ENCODE data around the gene GMDS.

DNA sequence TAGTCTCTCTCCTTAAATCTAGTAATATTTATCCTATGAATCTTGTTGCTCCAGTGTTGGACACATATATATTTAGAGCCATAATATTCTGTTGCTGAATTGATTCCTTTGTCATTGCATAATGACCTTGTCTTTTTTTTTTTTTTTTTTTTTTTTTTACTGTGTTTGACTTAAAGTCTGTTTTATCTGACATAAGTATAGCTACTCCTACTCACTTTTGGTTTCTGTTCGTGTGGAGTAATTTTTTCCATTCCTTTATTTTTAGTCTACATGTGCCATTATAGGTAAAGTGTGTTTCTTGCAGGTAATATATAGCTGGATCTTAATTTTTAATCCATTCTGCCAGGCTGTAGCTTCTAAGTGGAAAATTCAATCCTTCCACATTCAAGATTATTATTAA is 166.5 kb downstream of the GMDS start:
- TF ChIP-seq, protein P1, sequence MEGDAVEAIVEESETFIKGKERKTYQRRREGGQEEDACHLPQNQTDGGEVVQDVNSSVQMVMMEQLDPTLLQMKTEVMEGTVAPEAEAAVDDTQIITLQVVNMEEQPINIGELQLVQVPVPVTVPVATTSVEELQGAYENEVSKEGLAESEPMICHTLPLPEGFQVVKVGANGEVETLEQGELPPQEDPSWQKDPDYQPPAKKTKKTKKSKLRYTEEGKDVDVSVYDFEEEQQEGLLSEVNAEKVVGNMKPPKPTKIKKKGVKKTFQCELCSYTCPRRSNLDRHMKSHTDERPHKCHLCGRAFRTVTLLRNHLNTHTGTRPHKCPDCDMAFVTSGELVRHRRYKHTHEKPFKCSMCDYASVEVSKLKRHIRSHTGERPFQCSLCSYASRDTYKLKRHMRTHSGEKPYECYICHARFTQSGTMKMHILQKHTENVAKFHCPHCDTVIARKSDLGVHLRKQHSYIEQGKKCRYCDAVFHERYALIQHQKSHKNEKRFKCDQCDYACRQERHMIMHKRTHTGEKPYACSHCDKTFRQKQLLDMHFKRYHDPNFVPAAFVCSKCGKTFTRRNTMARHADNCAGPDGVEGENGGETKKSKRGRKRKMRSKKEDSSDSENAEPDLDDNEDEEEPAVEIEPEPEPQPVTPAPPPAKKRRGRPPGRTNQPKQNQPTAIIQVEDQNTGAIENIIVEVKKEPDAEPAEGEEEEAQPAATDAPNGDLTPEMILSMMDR (conservative IDR thresholded peaks at IDR 0.05; ENCODE audit: low read depth, low read length): no peak
- no peak for TF ChIP-seq MXI1 (IDR thresholded peaks at IDR 0.05; ENCODE audit: borderline replicate concordance, low read depth, low read length)
- TF ChIP-seq, protein P2, sequence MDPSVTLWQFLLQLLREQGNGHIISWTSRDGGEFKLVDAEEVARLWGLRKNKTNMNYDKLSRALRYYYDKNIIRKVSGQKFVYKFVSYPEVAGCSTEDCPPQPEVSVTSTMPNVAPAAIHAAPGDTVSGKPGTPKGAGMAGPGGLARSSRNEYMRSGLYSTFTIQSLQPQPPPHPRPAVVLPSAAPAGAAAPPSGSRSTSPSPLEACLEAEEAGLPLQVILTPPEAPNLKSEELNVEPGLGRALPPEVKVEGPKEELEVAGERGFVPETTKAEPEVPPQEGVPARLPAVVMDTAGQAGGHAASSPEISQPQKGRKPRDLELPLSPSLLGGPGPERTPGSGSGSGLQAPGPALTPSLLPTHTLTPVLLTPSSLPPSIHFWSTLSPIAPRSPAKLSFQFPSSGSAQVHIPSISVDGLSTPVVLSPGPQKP (IDR thresholded peaks at IDR 0.05; ENCODE audit: borderline replicate concordance, low read depth, low read length): no peak
- no peak for TF ChIP-seq POLR2A (IDR thresholded peaks at IDR 0.05; ENCODE audit: low read depth, low read length)
- TF ChIP-seq, protein P3, sequence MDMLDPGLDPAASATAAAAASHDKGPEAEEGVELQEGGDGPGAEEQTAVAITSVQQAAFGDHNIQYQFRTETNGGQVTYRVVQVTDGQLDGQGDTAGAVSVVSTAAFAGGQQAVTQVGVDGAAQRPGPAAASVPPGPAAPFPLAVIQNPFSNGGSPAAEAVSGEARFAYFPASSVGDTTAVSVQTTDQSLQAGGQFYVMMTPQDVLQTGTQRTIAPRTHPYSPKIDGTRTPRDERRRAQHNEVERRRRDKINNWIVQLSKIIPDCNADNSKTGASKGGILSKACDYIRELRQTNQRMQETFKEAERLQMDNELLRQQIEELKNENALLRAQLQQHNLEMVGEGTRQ (IDR thresholded peaks at IDR 0.05; ENCODE audit: low read depth, low read length): no peak
- TF ChIP-seq RCOR1 (IDR thresholded peaks at IDR 0.05; ENCODE audit: insufficient replicate concordance, low read length): no peak
- TF ChIP-seq RAD21 (IDR thresholded peaks at IDR 0.05; ENCODE audit: low read length): no peak
- TF ChIP-seq FOS (IDR thresholded peaks at IDR 0.05; ENCODE audit: low read depth, low read length): no peak
- no peak for TF ChIP-seq CEBPB (IDR thresholded peaks at IDR 0.05; ENCODE audit: low read depth, low read length)
- no peak for TF ChIP-seq SMC3 (IDR thresholded peaks at IDR 0.05; ENCODE audit: low read depth, low read length)
- no peak for TF ChIP-seq RFX5 (IDR thresholded peaks at IDR 0.05; ENCODE audit: low read depth, low read length)
- no peak for TF ChIP-seq MAZ (IDR thresholded peaks at IDR 0.05; ENCODE audit: borderline replicate concordance, low read depth, low read length)
- TF ChIP-seq CHD1 (IDR thresholded peaks at IDR 0.05; ENCODE audit: low read depth, low read length): no peak
